Subcutaneous adipose tissue (tissue), 4 donors: ENCODE measurements around the gene TYMP. TPM values are rescaled to one million over a fixed set of nuclear protein-coding genes. Genes with fewer than 3 reads are reported as not detected.

Source experiments
- CTCF ChIP-seq: fragments of 450-650 bp; IDR thresholded peaks from one replicate; pipeline ENCODE4 v1.5.1; 2016; ENCODE audit warnings: low read depth, mild to moderate bottlenecking, control low read depth, antibody characterized with exemption, moderate library complexity
- total RNA-seq, 4 donors: library from RNA; depleted of rRNA; stranded (reverse); fragments of >200 nt; gene quantifications; one replicate each; pipeline ENCODE4 v1.1.0, GENCODE V29; 2016

Gene TYMP
- total RNA-seq, 4 donors from 2014 or later, result 28.9 to 129 (median 108) TPM

- no peak for TF ChIP-seq CTCF
Observed at GRCh38 chr22:50528682-50529415, 963 bp downstream of the TYMP start.

GRCh38 chr22:50527921-50528681 is 1.7 kb downstream of the TYMP start:
- no peak for TF ChIP-seq CTCF

DNA sequence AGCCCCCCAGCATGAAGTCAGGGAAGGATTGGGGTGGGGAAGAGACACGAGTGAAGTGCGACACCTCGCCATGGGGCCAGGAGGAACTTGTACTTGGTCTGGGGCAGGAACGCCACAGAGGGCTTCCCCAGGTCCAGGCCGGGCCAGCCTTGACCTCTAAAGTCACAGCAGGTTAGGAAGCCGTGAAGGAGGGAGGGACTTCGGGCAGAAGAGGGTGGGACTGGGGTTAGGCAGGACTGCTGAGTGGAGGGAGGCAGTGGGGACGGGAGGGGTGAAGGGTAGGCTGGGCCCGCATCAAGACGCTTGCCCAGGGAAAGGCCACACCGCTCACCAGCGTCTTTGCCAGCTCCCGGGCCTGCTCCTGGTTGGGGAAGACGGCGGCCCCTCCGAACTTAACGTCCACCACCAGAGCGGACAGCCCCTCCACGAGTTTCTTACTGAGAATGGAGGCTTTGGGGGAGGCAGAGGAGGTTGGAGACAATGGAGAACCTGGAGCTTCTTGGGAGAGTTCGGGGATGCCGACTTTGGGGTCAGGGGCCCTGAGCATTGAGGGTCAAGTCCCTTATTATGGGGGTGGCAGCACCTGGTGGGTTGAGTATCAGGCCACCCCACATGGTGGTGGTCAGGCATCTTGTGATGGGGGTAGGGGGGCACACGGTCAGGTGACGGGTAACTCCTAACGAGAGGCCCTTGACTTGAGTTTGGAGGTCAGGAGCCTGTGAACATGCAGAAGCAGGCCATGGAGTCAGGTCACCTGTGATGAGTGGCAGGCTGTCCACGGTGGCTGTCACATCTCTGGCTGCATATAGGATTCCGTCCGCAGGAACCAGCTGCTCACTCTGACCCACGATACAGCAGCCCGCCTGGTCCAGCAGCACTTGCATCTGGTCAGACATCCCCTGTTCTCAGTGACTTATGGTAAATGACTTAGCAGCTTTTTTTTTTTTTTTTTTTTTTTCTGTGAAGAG is 2.7 kb downstream of the TYMP start:
- no peak for TF ChIP-seq CTCF

DNA sequence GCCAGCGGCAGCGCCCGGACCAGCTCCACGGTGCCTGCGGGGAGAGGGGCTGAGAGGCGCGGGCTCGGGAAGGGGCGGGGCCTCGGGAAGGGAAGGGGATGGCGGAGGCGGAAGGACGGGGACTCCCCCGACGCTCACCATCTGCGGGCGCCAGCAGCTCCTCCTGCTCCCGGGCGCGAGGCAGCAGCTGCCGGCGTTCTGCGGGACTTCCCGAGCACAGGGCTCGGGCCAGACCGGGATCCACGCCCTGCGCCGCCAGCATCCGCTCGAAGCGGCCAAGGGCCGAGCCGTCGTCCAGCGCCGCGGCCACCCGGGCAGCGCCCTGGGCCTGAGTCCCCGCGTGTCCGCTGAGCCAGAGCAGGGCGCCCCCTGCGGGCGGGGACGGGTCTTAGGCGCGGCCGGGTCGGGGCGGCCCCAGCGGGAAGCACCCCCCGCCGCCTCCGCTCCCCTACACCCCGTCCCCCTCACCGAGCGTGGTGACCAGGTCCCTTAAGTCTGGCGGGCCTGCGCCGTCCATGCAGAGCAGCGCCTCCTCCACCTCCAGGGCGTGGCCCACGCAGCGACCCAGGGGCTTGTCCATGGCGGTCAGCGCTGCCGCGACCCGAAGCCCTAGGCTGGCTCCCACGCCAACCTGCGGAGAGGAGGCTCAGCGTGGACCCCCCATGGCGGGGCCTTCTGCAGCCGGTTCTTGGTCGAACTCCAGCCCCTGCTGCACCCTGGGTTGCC is 3.5 kb downstream of the TYMP start:
- TF ChIP-seq CTCF, result no peak

DNA sequence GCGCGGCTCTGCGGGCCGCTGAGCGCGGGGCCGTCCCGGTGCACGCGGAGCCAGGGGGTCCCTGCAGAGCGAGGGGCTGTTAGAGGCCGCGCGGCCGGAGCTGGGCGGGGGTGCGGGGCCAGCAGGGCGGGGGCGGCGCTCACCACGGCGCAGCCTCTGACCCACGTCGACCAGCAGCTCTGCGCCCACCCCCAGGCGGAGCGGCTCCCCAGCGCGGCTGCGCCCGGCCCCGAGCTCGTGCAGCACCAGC is 4.0 kb downstream of the TYMP start:
- TF ChIP-seq CTCF, result no peak

GRCh38 chr22:50525104-50525857 is 4.5 kb downstream of the TYMP start, which contains the start of gene SCO2:
Gene SCO2, minus strand, starts transcription at chr22:50525598. Its CDS starts 1,187 bp downstream, at chr22:50524411.
- no peak for TF ChIP-seq CTCF
